Osteocyte (in vitro differentiated cells): ENCODE data around the gene SEC14L1. TPM values are rescaled to one million over a fixed set of nuclear protein-coding genes. Genes with fewer than 3 reads are reported as not detected.
"Not testable (repeated sequence)": the region's sequence is repeated elsewhere in the genome, so short reads cannot be mapped to it uniquely, and the experiment has no call there.

Experiments used
- DNase-seq: peaks from one replicate; pipeline ENCODE4 v3.0.0; 2021; ENCODE audit warnings: mixed read lengths; ENCODE audit not compliant: unreplicated experiment; ENCODE audit errors: extremely low spot score
- H3K27ac Mint-ChIP-seq: one replicate; pipeline ENCODE4 v1.8.0; 2021; ENCODE audit warnings: mild to moderate bottlenecking, mixed read lengths; ENCODE audit not compliant: unreplicated experiment
- H3K27me3 Mint-ChIP-seq: one replicate; pipeline ENCODE4 v1.8.0; 2021; ENCODE audit warnings: mixed read lengths; ENCODE audit not compliant: unreplicated experiment
- H3K36me3 Mint-ChIP-seq: one replicate; pipeline ENCODE4 v1.8.0; 2021; ENCODE audit warnings: mixed read lengths; ENCODE audit not compliant: unreplicated experiment
- H3K4me1 Mint-ChIP-seq: one replicate; pipeline ENCODE4 v1.8.0; 2021; ENCODE audit warnings: mixed read lengths; ENCODE audit not compliant: unreplicated experiment
- H3K4me3 Mint-ChIP-seq: one replicate; pipeline ENCODE4 v1.8.0; 2021; ENCODE audit warnings: mild to moderate bottlenecking, moderate library complexity, mixed read lengths; ENCODE audit not compliant: unreplicated experiment
- H3K9me3 Mint-ChIP-seq: one replicate; pipeline ENCODE4 v1.8.0; 2021; ENCODE audit warnings: mixed read lengths; ENCODE audit not compliant: unreplicated experiment
- total RNA-seq: library from RNA; stranded (reverse); gene quantifications from 2 replicates; pipeline ENCODE4 v1.2.1, GENCODE V29; 2021
- TF ChIP-seq, protein P1 (sequence below): fragments of 200-600 bp; sonication (generic); IDR thresholded peaks from 2 replicates; pipeline ENCODE4 v1.5.0; 2021; ENCODE audit warnings: antibody characterized with exemption, mild to moderate bottlenecking, moderate library complexity

Gene SEC14L1
- total RNA-seq, 1 donor from 2014 or later, result 82.9 TPM

DNA sequence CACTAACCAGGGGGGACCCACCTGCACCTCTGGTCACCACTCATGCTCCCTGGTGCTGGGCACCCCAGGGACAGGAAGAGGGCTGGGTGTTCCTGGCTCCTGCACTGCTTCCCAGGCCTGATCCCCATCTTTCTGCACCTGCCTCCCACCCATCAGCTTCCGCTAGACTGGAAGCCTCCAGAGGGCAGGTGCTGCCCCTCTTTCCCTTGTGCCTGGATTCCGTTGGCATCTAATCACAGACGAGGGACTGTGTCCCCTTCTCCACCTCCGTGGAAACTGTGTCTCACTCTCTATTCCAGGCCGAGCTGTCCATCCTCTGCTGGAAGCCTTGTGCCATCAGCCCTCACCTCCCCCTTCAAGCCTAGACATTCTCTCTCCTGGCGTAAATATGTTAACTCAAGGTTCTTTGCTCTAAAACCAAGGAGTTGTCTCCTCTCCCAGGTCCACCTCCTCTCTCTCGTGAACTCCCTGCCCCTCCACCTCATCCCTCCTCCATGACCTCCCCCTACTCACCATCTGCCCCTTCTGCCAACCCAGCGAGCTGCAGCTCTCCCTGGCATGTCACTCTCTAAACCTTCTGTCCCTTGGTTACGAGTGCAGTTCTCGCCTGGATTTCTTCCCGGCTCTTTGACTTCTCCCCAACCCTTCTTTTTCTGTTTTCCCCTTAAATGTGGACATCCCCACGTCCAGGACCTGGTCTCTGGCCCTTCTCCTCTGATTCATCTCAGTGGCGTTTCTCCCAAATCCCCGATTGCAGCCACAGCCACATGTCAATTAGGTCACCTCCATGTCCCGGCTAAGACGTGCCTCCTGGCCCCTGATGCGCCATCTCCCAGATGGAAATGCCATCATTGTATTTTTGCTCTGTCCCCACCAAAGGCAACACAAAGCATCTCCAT is 107.7 kb downstream of the SEC14L1 start:
- H3K4me1 Mint-ChIP-seq, result peaks cover 19% of the 10 kb centered on the region
- H3K4me3 Mint-ChIP-seq, result no peak overlapping the region
- no peak for DNase-seq

DNA sequence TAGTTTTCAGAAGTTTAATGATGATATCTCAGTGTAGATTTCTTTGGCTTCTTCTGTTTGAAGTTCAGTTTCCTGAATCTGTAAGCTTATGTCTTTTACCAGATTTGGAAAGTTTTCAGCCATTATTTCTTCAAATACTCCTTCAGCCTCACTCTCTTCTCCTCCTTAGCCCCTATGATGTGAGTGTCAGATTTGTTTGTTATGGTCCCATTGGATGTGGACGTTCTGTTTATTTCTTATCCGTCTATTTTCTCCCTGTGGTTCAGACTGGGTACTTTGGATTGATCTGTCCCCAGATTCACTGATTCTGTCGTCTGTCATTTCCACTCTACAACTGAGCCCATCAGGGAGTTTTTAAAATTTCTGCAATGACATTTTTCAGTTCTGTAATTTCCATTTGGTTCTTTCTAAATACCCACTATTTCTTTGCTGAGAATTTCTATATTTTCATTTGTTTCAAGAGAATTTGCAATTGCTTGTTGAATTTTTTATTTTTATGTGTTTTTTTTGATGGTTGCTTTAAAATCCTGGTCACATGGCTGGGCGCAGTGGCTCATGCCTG is 110.9 kb downstream of the SEC14L1 start:
- H3K9me3 Mint-ChIP-seq, result no peaks in the 10 kb centered on the region
- peak overlapping the region; percentile 39 for H3K27ac Mint-ChIP-seq
- no peaks in the 10 kb centered on the region for H3K36me3 Mint-ChIP-seq
- TF ChIP-seq, protein P1, sequence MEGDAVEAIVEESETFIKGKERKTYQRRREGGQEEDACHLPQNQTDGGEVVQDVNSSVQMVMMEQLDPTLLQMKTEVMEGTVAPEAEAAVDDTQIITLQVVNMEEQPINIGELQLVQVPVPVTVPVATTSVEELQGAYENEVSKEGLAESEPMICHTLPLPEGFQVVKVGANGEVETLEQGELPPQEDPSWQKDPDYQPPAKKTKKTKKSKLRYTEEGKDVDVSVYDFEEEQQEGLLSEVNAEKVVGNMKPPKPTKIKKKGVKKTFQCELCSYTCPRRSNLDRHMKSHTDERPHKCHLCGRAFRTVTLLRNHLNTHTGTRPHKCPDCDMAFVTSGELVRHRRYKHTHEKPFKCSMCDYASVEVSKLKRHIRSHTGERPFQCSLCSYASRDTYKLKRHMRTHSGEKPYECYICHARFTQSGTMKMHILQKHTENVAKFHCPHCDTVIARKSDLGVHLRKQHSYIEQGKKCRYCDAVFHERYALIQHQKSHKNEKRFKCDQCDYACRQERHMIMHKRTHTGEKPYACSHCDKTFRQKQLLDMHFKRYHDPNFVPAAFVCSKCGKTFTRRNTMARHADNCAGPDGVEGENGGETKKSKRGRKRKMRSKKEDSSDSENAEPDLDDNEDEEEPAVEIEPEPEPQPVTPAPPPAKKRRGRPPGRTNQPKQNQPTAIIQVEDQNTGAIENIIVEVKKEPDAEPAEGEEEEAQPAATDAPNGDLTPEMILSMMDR, result no peak
- H3K27me3 Mint-ChIP-seq, result no peaks in the 10 kb centered on the region
- no peak overlapping the region for H3K4me3 Mint-ChIP-seq
- DNase-seq, result no peak
- H3K4me1 Mint-ChIP-seq, result peaks cover 46% of the 10 kb centered on the region

More for the DNA sequence above, 107.7 kb downstream of the SEC14L1 start:
- no peaks in the 10 kb centered on the region for H3K27me3 Mint-ChIP-seq
- TF ChIP-seq, protein P1, result no peak
- H3K27ac Mint-ChIP-seq, result no peak overlapping the region
- no peaks in the 10 kb centered on the region for H3K36me3 Mint-ChIP-seq
- H3K9me3 Mint-ChIP-seq, result no peaks in the 10 kb centered on the region

DNA sequence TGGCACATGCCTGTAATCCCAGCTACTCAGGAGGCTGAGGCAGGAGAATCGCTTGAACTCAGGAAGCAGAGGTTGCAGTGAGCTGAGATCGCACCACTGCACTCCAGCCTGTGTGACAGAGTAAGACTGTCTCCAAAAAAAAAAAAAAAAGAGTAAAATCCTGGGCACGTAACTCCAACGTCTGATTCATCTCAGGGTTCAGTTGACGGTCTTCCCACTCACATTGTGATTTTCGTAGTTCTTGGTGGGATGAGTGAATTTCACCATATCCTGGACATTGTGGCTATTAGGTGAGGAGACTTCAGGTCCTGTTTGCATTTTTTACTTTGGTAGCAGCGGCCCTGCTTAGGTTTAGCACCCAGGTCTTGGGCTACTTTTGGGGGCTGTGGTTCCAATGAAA is 111.5 kb downstream of the SEC14L1 start:
- Mint-ChIP-seq H3K27ac (peak overlapping the region; percentile 39), H3K4me1 (peaks cover 47% of the 10 kb centered on the region)
- H3K9me3 Mint-ChIP-seq, H3K27me3 Mint-ChIP-seq, H3K36me3 Mint-ChIP-seq, DNase-seq, H3K4me3 Mint-ChIP-seq: not testable (repeated sequence)

DNA sequence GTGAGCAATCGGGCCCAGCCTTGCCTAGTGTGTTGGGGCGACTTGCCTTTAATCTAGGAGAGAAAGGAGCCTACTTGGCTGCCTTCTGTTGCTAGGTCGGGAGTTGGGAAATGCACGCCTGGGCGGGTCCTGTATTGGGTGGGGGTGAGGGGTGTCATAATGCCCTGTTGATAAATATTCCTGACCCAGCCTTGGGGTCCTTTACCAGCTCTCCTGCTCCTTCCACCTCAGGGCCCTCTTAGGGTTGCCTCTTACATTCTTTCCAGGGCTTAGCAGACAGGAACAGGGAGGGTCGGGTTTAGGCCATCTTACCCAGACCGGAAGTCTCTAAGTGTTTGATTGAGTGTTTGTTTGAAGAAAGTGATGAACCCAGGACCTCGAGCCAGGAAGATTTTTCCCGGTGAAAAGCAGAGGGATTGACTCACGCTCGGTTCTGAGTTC is 112.9 kb downstream of the SEC14L1 start:
- H3K27ac Mint-ChIP-seq, result peak overlapping the region; percentile 18
- TF ChIP-seq, protein P1, result no peak
- DNase-seq, result no peak

DNA sequence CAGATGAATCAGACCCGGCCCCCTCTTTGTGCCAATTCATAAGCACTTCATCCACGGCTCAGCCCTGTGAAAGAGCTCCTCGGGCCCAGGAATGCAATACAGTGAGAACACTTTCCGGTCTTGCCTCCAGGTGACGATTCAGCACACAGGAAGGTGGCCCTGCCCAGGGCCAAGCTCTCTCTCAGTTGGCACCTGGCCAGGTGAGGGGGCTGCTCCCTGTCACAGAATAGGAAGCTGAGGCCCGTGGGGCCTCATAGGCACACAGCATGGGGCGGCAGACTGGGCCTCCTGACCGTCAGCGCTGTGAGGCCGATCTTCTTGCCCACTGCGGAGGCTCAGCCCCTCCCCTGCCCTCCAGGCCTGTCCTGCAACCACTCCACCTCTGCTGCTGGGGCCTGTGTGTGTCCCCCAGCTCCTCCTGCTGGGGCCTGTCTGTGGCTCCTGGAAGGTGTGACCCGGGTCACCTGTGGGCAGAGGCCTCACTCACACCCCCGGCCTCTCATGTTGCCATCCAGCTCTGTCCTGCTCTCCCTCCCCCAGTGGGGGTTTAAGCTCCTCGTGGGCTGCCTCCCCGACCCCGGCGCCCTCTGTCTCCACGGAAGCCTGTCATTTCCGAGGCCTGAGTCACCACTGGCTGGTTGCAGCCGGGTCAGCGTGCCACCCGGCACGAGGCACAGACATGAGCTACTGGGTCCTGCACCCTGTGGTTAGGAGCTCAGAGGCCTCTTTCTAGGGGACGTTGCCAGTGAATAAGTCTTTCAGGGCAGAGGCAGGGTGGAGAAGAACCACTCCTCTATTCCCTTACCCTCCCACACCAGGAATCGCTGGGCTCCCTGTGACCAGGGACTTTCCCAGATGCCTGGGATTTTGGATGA is 114.4 kb downstream of the SEC14L1 start:
- TF ChIP-seq, protein P1, result no peak
- H3K36me3 Mint-ChIP-seq, result no peaks in the 10 kb centered on the region
- peaks cover 45% of the 10 kb centered on the region for H3K4me1 Mint-ChIP-seq
- H3K9me3 Mint-ChIP-seq, result no peaks in the 10 kb centered on the region
- DNase-seq, result peak; percentile 91
- H3K27ac Mint-ChIP-seq, result peak overlapping the region; percentile 82
- H3K4me3 Mint-ChIP-seq, result peak overlapping the region; percentile 6
- H3K27me3 Mint-ChIP-seq, result no peaks in the 10 kb centered on the region

More for the DNA sequence above, 112.9 kb downstream of the SEC14L1 start:
- Mint-ChIP-seq H3K9me3 (no peaks in the 10 kb centered on the region), H3K4me3 (no peak overlapping the region), H3K27me3 (no peaks in the 10 kb centered on the region), H3K36me3 (no peaks in the 10 kb centered on the region), H3K4me1 (peaks cover 45% of the 10 kb centered on the region)

DNA sequence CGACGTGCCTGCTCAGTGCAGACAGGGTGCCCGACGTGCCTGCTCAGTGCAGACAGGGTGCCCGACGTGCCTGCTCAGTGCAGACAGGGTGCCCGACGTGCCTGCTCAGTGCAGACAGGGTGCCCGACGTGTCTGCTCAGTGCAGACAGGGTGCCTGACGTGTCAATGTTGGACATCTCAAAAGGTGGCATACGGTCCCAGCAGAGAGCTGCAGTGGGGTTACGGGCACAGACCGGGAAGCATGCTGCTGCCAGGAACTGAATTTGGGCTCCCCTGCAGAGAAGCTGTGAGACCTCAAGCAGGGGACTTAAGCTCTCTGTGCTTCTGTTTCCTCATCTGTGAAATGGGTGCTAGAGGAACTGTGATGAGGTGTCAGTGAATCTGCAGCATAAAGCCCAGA is 115.2 kb downstream of the SEC14L1 start:
- not testable (repeated sequence) for H3K27me3 Mint-ChIP-seq, DNase-seq, H3K9me3 Mint-ChIP-seq, H3K36me3 Mint-ChIP-seq, H3K4me3 Mint-ChIP-seq, H3K27ac Mint-ChIP-seq
- H3K4me1 Mint-ChIP-seq, result peaks cover 45% of the 10 kb centered on the region
